HL-60/S4 treated with retinoic acid at 250 ng/mL for 4 days and 3 days (cell line): ENCODE results near the gene C1R.

Experiments used
- in situ Hi-C: fragments of 300-500 bp; cut with MboI; formaldehyde crosslinking; loops from 2 replicates; pipeline ENCODE4 v1.7.0; 2022; ENCODE audit warnings: low sequenced_read_pairs

The C1R gene

DNA sequence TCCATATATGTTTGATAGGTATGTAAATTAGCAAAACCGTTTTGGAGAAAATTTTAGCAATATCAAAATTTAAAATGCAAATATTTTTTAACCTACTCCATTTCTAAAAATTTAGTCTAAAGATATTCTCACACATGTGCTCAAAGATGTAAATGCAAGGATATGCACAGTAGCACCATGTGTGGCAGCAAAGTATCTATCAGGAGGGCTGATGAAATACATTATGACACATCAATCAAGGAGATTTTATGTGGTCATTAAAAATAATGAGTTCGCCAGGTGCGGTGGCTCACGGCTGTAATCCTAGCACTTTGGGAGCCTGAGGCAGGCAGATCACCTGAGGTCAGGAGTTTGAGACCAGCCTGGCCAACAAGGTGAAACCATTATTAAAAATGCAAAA is 8.0 kb upstream of the C1R start:
- in situ Hi-C loops: no loop called here

DNA sequence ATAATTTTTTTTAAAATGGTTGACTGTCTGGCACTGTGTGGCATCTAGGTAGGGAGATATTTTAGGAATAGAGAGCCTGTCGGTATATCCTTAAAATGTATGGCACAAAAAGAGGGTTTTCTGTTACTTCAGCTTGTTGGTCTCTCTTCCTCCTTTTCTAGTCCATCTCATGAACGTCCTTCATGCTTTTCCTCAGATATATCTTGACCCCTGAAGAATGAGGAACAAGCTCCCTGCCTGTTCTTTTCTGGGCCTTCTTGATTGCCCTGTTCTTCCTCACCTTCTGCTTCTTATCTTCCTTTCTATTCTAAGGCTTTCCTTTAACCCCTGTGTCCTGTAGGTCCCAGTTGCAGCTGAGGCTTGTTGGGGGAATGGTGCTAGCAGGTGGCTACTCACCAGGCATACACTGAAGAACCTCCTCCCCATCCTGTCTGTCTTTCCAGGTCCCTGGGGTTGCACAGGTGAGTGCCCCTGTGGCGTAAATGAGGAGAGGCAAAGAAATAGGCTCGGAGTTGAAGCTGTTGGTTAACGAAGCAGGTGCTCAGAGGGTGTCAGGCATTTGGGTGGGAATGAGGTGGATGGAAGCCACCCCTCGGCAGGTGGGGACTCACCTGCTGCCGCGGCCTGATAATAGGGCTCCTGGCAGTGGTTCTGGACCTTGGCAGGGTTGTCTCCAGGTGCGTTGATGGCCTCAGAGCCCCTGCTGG is 7.2 kb upstream of the C1R start:
- in situ Hi-C loops: no loop called here

DNA sequence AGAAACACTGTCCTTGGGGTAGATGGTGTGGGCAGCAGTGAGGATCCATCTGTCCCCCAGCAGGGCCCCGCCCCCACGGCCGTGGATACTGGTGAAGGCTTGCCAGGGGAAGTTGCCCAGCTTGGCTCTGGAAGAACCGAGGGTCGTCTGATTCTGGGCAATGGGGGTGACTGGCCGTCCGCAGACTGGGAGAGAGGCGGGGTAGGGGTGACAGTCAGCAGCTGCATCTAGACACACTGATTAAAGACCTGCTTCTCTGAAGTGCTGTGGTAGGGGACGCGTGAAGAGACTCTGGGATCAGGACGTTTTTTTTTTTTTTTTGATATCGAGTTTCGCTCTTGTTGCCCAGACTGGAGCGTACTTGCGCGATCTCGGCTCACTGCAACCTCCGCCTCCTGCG is 4.7 kb upstream of the C1R start:
- in situ Hi-C loops: no loop called here

DNA sequence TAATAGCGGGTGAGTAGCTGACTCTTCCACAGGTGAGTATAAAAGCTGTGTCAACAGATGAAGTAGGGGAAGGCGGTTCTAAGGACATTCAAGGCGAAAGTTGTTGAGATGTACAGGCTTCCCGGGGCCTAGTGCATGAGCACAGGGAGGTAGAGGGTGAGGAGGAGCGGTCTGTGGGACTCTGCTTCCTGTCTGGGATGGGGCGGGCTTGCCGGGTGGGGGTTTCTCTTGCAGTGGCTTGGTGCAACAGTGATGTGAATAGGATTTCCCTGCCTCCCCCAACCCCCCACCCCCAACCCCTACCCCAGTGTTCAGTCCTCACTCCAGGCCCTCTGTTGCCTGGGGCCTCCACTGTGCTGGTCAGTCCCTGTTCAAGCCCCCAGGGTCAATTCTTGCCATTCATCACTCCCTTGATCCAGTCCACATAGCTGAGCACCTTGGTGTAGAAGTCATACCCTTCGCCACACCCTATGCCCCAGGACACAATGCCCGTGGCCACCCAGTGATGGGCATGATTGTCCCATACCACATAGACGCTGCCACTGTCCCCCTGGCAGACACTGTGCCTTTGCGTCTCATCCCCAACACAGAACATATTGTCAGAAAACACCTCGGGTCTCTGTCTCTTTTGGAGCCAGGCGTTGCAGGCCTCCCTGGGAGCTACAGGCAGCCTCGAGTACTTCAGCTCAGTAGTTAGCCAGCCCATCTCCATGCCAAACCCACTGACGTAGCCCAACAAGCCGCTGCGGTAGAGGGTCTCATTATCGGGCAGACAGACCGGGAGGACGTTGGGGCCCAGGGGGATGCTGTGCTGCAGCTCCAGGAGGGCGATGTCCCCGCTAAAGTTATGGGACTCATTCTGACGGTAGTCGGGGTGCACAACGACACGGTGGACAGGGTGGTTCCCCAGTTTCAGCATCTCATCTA is 4.0 kb upstream of the C1R start:
- in situ Hi-C loops: no loop called here

DNA sequence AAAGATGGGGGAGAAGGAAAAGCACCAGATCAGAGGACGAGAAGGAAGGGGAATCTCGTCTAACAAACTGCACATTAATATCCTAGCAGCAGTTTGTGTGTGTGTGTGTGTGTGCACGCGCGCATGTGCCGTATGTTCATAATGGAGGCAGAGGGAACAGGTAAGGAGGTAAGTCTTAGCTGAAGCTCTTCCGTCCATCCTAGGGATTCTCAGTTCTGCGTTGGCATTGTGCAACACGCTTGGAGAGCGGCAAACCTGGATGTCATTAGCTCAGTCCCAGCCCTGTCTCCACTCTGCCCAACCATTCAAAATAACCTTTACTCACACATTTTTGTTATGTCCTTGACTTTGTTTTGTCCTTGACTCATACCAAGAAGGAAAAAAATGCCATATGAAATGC is 1.6 kb upstream of the C1R start:
- in situ Hi-C loops: no loop called here

DNA sequence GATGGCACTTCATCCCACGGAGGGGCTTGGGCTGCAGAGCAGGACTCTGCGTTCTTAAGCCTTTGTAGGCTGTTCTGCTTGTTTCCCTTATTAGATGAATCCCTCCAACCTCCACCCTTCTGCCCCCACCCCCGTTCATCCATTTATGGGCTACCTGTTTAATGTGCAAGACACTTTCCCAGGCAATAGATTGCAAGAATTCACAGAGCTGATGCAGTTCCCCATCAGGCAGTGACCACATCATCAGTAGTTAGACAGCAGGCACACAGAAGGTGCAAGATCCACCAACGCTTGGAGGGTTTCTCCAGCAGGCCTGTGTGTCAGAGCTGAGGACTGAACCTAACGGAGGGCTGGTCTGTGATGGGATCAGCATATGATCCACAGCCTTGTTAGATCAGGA is 1.2 kb upstream of the C1R start:
- in situ Hi-C loops: no loop called here

DNA sequence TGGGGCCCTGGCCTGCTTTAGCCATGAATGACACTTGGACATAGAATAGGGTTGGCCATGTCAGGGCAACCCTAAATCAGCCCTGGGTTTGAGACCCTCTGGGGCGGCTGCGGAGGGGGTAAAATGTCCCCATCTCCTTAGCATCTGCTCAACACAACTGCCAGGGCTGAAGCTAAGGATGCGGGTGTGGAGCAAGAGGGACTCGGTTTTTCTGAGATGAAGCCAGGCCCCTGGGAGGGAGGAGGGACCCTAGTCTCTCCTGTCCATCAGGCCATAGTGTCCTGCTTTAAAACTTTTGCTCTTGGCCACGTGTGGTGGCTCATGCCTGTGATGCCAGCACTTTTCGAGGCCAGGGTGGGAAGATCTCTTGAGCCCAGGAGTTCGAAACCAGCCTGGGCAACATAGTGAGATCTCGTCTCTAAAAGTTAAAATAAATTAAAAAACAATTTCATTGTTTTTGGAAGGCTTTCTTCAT is 778 bp upstream of the C1R start:
- in situ Hi-C loops: no loop called here

DNA sequence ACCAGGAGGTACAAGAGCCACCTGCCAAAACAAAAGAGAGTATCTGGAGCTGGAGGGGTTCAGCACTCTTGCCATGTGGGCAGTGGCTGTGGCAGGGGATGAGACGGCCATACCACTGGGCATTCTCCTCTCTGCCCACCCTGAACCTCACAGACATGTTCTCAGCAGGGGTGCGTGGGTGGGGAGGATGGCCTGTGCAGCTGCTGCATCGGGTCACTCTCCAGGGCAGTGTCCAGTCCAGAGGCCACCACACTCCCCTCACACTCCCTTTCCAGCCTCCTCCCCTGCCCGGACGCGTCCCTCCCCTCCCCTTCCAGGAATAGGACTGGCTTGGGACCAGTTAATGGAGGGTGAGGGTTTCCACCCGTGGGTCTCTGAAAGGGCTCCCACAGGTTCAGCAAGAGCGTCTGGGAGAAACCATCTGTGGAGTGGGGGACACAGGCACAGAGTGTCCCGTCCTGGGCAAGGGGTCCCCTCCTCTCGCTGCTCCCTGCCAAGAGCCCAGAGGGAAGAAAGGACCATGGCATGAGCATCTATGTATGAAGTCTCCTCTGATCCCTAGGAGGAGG is 501 bp downstream of the C1R start:
- in situ Hi-C loops: no loop called here

DNA sequence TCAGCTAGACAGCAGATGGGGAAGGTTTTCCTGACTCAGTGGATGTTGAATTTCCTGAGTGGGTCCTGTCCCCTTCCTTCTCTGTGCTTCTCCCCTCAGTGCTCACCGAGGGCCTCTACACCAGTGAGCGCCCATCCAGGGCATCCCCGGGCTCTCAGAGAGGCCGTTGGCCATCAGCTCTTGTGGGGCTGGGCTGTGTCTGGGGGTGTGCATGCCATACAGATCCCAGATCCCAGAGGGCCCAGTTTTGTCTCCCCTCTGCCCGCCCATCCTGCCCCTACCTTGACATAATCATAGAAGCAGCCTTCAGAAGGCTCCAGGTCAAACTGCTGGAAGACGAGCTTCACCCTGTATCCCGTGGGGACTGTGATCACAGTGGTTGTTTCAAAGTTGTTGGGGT is 1.1 kb downstream of the C1R start:
- in situ Hi-C loops: no loop called here

DNA sequence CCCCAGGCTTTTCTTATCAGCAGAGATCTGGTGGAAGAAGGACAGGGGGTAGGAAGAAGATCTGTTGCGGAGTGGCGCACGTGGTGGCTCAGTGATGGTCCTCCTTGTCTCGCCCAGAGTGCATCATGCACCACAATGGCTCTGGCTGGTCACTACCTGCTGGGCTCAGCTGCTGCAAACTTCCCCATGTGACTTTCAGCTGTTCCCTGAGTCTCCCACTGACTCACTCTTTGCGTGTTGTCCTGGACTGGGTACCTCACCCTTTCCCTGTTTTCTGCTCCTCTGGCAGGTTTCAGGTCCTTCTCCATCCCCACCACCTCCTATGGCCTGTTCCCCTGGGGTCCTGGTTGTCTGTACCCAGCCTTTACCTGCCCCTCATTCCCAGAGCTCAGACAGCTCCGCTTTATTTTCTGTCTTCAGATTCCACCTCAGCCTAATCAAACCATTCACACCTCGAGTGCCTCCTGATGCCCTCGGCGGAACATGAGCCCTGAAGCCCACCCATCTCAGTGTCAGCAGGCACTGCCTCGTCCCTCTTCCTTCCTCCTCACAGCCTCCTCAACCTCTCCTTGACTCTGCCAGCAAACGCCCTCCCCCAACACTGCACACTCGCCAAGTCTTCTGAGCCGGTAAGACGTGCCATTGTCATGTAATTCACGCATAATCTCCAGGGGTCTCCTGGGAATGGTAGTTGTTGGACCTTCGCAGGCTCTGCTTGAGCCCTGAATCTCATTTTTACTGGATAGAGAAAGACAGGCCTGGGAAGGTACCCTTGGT is 1.8 kb downstream of the C1R start:
- in situ Hi-C loops: no loop called here

DNA sequence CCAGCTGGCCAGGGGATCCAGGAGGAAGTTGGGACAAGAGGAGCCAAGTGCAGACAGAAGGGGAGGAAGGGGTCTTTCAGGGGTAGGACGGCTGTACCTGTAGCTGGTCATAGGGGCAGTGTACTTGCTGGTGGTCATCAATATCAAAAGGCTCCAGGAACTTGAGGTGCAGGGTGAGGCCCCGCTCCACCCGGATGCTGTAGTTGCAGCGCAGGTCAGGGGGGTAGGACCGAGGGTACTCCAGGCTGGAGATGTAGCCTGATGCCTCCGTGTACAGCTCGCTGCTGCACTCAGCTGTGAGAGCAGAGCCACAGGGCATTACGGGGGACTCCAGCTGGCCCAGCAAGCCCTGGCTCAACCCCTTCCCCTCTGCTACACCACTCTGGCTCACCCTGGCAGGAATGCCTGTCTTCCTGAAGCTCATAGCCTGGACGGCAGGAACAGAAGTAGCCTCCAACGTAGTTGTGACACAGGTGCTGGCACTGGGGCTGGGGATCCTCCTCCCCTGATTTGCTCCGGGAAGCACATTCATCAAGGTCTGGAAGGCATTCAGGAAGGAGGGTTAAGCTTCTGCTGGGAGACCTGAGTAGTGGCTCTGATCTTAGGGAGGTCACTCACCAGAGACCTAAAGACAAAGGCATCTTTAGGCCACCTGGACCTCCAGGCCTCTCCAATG is 2.9 kb downstream of the C1R start:
- in situ Hi-C loops: no loop called here

DNA sequence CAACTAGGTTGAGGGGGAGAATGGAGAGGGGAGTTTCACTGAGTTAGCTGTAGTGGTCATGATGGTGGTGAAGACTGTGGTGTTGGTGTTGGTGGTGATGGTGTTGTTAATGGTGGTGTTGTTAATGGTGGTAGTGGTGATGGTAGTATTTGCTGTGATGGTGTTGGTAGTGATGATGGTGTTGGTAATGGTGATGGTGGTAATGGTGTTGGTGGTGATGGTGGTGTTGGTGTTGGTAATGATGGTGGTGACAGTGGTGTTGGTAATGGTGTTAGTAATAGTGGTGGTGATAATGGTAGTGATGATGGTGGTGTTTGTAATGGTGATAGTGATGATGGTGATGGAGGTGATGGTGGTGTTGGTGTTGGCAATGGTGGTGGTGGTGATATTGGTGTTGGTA is 9.1 kb downstream of the C1R start:
- in situ Hi-C loops: no loop called here

DNA sequence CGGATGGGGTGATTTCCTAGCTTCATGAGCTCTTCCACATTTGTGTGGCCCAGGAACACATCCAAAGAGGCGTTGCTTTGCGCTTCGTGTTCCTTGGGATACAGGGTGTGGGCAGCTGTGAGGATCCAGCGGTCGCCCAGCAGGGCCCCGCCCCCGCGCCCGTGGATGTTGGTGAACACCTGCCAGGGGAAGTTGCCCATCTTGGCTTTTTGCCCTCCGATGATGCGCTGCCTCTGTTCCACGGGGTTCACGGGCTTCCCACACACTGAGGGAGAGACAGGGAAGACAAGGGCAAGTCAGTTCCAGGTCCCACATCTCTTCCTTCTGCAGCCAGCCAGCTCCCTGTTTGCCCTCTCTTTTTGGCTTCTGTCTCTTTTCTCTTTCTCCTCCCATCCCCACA is 11.2 kb downstream of the C1R start:
- in situ Hi-C loops: no loop called here

DNA sequence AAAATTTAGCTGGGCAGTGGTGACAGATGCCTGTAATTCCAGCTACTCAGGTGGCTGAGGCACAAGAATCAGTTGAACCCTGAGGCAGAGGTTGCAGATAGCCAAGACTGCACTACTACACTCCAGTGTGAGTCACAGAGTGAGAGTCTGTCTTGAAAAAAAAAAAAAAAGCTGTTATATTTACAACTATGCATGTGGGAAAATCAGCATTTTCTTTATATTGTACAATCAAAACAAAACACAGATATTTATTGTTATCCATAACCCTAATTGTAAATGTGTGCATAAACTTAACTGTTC is 12.5 kb downstream of the C1R start:
- in situ Hi-C loops: no loop called here

DNA sequence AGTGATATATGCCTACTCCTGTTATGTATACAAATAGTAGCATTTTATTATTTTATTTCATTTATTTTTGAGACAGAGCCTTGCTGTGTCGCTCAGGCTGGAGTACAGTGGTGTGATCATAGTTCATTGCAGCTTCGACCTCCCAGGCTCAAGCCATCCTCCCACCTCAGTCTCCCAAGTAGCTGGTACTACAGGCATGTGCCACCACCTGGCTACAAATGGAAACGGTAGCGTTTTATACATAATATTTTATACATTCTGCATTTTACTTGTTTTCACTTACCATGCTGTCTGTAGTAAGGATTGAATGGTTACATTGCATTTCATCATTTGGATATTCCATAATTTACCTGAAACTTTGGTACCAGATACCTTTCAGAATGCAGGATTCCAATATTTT is 14.1 kb downstream of the C1R start:
- in situ Hi-C loops: no loop called here

DNA sequence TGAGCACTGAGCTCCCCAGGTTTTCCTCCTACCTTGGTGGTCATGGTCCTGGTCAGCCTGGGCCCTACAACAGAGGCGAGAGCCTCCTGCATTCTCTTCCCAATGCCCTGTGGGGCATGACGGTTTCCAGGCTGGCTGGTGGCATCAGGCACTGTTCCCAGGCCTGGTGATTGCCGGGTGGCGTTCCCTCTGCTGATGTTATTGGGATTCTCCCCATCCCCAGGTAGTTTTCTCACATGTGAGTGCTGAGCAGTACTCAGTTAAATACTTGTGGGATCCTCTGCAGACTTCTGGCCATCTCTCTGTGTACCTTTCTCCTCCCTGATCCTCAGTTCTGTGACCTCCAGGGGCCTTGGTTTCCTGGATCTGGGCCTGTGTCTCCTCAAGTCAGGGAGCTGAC is 15.8 kb downstream of the C1R start:
- in situ Hi-C loops: no loop called here

DNA sequence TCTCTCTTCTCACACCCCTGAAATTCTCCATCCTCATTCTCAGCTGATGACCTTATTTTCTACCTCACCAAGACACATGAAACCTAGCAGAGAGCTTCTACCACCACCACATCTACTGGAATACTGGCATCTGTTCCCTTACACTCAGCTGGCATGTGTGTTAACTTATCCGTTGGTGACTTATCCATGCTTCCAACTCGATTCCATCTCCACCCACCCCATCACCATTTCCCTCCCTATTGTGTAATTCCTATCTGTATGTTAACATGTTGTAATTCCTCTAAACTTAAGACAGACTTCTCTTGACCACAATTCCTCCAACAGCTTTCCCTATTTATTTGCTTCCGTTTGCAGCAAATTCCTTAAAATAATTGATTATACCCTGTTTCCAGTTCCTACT is 16.3 kb downstream of the C1R start:
- in situ Hi-C loops: no loop called here

DNA sequence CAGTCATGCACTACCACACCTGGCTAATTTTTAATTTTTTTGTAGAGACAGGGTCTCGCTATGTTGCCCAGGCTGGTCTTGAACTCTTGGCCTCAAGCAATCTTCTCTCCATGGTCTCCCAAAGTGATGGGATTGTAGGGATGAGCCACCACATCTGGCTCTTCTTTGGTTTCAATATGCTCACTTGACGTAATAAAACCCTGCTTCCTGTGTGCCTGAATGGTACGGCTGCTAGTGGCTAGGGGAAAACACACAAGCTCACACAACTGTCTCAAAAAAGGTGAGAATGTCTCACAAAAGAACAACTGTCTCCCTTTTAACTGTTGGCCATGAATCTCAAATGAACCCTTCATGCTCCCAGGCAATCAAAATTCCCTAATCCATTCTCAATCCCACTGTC is 16.7 kb downstream of the C1R start:
- in situ Hi-C loops: no loop called here

DNA sequence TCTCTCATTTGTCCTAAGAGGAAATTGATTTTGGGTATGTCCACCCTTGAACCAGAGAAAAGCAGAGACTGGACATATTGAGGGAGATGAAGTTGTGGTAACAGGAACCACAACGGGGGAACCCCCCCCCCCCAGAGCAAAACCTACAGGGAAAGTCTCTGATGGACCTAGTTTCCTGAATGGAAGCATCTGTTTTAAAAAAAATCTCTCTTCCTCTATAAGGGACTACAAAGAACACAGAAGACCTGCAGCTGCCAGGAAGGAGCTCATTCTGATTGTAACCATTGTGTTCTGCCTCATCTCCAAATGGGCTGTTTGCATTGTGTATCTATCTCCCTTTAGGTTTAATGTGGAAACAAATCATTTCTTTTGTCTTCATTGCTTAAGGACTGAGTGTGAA is 18.3 kb downstream of the C1R start:
- in situ Hi-C loops: no loop called here

DNA sequence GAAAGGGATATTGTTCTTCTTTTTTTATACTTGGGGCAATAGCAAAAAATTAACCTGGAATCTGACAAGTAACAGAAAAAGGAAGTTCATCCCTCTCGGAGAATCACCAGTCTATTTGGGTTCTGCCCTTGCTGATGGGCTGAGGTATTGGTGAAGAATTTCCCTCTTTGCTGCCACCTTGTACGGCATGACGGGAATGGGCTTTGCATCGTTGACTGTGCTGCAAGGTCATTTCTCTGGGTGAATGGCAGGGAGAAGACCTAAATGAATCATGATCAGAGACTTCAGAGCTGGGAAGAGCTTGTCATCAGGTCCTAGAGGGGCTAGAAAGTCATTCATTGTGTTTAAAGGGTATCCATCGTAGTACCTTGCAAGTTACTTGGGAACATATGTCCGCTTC is 19.7 kb downstream of the C1R start:
- in situ Hi-C loops: no loop called here

DNA sequence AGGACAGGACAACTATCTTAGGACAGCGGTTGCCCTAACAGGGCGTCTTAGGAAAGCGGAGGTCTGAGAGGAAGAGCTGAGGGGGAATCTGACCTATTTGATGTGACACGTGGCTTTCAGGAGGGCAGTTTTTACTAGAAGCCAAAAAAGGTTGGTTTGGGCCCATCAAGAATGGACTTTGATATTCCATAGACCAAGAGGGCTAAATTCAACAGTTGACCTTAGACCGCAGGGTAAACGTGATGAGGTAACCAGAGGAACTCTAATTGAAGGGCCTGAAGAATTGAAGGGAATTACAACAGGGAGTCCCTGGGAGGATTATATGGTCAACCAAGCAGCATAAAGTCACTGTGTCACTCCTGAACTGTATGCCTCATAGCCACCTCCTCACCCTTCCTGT is 20.2 kb downstream of the C1R start:
- in situ Hi-C loops: no loop called here
